ENCODE measurements around the gene CXCL3. TPM values are rescaled to one million over a fixed set of nuclear protein-coding genes. Genes with fewer than 3 reads are reported as not detected.

The CXCL3 gene
- total RNA-seq, 1 experiment from 2014 or later = not detected

GRCh38 chr4:74058048-74058651 is 19.7 kb upstream of the CXCL3 start:
- no peaks in the 10 kb centered on the region for H3K36me3 ChIP-seq
- H3K4me3 ChIP-seq = no peak overlapping the region
- DNase-seq = no peak
- no peaks in the 10 kb centered on the region for H3K27me3 ChIP-seq
- H3K9me3 ChIP-seq = no peaks in the 10 kb centered on the region

- no peak overlapping the region for H3K4me3 ChIP-seq
- no peaks in the 10 kb centered on the region for H3K27me3 ChIP-seq
- no peaks in the 10 kb centered on the region for H3K9me3 ChIP-seq
- H3K36me3 ChIP-seq = no peaks in the 10 kb centered on the region
- DNase-seq = no peak
These were observed 19.1 kb upstream of the CXCL3 start for GRCh38 chr4:74057588-74057987.

- H3K4me3 ChIP-seq = no peak overlapping the region
- no peak for DNase-seq
- H3K27me3 ChIP-seq = no peaks in the 10 kb centered on the region
- no peaks in the 10 kb centered on the region for H3K36me3 ChIP-seq
- H3K9me3 ChIP-seq = no peaks in the 10 kb centered on the region
These were observed 18.5 kb upstream of the CXCL3 start for GRCh38 chr4:74056858-74057562.

DNA sequence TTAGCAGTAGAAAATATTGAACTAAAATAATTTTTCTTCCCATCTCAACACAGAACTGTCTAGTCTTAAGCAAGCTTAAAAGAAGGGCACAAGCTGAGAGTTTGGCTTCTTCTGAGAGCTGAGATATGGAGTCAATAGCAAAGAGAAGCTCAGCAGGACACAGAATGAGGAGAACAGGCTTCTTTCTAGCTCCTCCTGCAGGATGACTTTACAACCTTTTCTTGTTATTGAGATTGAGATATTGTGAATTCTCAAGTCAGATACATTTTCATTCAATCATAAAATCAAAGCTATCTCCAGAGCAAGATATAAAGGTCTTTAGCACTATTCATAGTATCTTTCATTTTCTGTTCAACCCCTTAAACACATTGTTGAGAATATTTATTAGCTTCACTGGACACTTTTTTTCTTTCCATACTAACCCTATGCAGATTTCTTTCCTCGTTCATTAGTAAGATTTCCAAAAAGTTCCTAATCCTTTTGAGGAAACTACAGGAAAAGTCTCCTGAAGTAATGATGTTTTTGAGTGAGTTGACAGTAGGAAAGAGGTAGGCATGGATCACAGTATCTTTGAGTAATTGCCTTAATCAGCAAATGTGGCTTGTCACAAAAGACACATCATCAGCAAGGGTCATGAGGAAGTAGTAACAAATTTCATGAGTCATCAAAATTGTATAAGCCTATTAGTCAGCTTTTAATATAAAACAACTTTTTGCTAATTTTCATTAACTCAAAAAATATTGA is 17.8 kb upstream of the CXCL3 start:
- H3K27me3 ChIP-seq = no peaks in the 10 kb centered on the region
- no peaks in the 10 kb centered on the region for H3K36me3 ChIP-seq
- DNase-seq = no peak
- H3K9me3 ChIP-seq = no peaks in the 10 kb centered on the region
- no peak overlapping the region for H3K4me3 ChIP-seq

DNA sequence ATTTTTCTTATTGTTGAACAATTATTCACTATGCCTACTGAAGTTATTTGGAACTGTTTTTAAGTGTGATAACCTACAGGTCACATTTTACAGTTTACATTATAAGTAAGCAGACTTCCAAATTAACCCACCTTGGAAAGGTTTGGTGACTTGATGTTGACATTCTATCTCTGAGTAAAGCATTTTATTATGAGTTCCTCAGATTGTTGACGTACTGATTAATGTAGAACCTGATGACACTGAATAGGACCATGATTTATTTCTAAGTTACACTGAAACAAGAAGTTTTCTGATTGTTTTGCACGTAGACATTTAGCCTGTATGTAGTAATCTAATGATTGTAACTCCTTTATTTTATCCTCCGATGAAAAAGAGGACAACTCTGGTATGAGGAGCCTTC is 17.0 kb upstream of the CXCL3 start:
- Histone ChIP-seq H3K36me3 (no peaks in the 10 kb centered on the region), H3K27me3 (no peaks in the 10 kb centered on the region), H3K4me3 (no peak overlapping the region), H3K9me3 (no peaks in the 10 kb centered on the region)
- no peak for DNase-seq

DNA sequence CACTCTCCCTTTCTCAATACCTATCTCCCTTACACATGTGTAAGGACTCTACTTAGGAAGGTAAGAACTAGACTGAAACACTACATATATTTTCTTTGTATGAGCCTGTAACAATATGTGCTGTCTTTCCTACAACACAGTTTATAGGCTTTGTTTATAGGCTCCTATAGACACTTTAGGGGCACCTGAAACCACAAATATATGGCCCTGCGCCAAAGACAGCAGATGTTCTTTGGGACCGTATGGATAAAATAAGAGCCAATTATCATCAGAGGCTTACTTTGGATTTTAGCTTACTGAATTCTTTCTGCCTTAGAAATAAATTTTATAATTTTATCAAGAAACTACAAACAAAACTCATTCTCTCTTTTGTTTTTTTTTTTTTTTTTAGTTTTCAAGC is 16.6 kb upstream of the CXCL3 start:
- no peak for DNase-seq
- H3K9me3 ChIP-seq = no peaks in the 10 kb centered on the region
- no peak overlapping the region for H3K4me3 ChIP-seq
- H3K36me3 ChIP-seq = no peaks in the 10 kb centered on the region
- H3K27me3 ChIP-seq = no peaks in the 10 kb centered on the region

DNA sequence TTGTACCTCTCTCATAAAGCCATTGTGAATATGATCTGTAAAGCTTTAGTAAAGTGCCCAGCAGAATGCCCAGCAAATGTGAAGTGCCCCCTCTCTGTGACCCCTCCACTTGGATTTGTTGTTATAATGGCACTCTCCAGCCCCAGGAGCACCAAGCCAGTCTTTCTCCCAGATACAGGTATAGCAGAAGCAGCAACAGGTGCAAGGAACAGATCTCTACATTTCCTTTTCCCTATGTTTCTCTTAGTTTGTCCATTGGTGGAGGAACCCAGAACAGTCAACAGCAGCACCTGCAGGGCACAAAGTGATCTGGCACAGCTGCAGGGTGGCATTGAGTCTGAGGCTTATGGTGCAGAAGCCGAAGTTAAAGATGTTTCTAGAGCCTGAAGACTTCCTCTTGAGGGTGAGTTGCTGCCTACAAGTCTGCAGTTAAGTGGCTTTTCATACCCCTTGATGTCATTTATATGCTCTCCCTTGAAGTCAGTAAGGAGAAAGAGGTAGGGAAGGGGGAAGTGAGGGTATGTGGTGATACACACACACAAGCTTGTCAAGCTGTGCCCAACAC is 16.1 kb upstream of the CXCL3 start:
- Histone ChIP-seq H3K4me3 (no peak overlapping the region), H3K36me3 (no peaks in the 10 kb centered on the region), H3K9me3 (no peaks in the 10 kb centered on the region), H3K27me3 (no peaks in the 10 kb centered on the region)
- DNase-seq = no peak

GRCh38 chr4:74047152-74047551 is 8.7 kb upstream of the CXCL3 start:
- no peak for DNase-seq
- Histone ChIP-seq H3K9me3 (no peaks in the 10 kb centered on the region), H3K36me3 (no peaks in the 10 kb centered on the region), H3K27me3 (no peaks in the 10 kb centered on the region), H3K4me3 (no peak overlapping the region)

- Histone ChIP-seq H3K27me3 (no peaks in the 10 kb centered on the region), H3K4me3 (no peak overlapping the region), H3K9me3 (no peaks in the 10 kb centered on the region), H3K36me3 (no peaks in the 10 kb centered on the region)
- DNase-seq = no peak
These were observed 7.3 kb upstream of the CXCL3 start for GRCh38 chr4:74045772-74046171.

GRCh38 chr4:74045247-74045646 is 6.8 kb upstream of the CXCL3 start:
- no peaks in the 10 kb centered on the region for H3K9me3 ChIP-seq
- DNase-seq = no peak
- H3K36me3 ChIP-seq = no peaks in the 10 kb centered on the region
- no peaks in the 10 kb centered on the region for H3K27me3 ChIP-seq
- no peak overlapping the region for H3K4me3 ChIP-seq

DNA sequence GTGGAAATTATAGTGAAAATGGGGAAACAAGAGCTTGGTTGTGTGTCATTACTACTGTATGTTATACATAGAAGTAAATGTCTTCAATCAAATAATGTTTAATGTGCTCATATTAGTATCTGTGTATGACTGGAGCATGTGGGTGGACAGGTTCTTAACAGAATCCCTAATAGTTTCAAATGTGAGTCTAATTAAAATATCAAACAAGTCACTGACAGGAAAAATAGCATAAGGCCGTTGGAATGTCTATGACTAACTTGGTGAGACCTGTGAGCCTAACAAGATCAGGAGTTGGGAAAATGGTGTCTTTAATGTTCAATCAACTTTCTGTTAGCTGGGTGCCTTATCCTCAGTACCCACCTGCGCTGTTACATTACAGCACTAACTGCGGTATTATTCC is 6.2 kb upstream of the CXCL3 start:
- no peaks in the 10 kb centered on the region for H3K36me3 ChIP-seq
- no peaks in the 10 kb centered on the region for H3K27me3 ChIP-seq
- H3K9me3 ChIP-seq = no peaks in the 10 kb centered on the region
- H3K4me3 ChIP-seq = no peak overlapping the region
- no peak for DNase-seq

DNA sequence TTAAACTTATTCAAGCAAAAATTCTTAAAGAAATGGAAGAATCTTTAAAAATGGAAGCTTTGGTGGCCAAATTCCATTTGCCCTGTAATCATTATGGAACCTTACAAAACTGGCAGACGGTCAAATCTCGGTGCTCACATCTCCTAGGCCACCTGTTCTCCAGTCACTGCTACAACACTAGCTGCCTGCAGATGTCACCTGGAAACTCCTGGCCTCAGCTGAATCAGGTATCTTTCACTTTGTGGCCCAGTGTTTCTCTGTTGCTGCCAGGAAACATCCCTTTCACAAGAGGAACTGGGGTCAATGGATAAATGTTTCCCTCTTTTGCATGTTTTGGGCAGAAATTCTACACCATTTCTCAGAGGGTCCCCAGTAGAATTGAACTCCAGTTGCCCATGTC is 4.2 kb upstream of the CXCL3 start:
- no peaks in the 10 kb centered on the region for H3K36me3 ChIP-seq
- H3K9me3 ChIP-seq = no peaks in the 10 kb centered on the region
- no peak for DNase-seq
- no peak overlapping the region for H3K4me3 ChIP-seq
- H3K27me3 ChIP-seq = no peaks in the 10 kb centered on the region

DNA sequence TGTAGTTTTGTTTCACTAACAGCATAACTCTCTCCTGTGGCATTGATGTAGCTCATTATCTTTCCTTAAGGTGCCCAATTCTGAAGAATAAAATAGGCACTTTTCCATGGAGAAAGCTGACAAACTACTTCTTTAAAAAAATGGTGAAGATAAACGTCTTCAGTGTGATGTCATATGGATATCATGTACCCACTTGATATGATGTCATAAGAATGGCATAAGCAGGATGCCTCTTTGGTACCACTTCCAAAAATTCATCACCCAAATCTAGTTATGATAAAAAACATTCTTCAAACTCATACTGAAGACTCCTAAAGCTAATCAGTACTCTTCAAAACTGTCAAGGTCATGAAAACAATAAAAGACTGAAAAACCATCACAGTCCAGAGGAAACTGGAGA is 2.9 kb upstream of the CXCL3 start:
- no peaks in the 10 kb centered on the region for H3K9me3 ChIP-seq
- no peak for DNase-seq
- H3K4me3 ChIP-seq = no peak overlapping the region
- H3K36me3 ChIP-seq = no peaks in the 10 kb centered on the region
- H3K27me3 ChIP-seq = no peaks in the 10 kb centered on the region

DNA sequence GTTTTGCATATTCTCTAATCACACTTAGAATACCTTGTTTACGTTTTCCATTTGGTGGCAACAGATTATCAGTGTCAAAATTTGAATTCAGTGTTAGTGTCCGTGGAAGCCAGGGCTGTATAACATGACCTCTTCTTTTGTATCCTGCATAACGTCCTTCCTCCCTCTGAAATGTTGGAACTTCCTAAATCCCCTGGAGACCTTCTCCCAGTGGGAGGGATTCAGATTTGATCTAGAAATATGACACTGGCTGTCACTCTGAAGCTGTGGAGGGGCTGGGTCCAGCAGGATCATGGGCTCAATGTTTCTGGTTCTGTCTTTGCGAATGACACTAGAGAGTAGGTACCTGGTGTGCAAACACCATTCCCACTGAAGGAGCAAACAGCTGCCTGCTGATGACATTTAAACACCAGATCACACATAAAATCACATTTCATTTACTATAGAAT is 850 bp upstream of the CXCL3 start:
- Histone ChIP-seq H3K4me3 (peak overlapping the region; percentile 73), H3K9me3 (no peaks in the 10 kb centered on the region), H3K36me3 (no peaks in the 10 kb centered on the region), H3K27me3 (no peaks in the 10 kb centered on the region)
- DNase-seq = no peak

- Histone ChIP-seq H3K36me3 (no peaks in the 10 kb centered on the region), H3K4me3 (peak overlapping the region; percentile 73), H3K27me3 (no peaks in the 10 kb centered on the region), H3K9me3 (no peaks in the 10 kb centered on the region)
- no peak for DNase-seq
These were observed 434 bp downstream of the CXCL3 start for GRCh38 chr4:74038086-74038424.

DNA sequence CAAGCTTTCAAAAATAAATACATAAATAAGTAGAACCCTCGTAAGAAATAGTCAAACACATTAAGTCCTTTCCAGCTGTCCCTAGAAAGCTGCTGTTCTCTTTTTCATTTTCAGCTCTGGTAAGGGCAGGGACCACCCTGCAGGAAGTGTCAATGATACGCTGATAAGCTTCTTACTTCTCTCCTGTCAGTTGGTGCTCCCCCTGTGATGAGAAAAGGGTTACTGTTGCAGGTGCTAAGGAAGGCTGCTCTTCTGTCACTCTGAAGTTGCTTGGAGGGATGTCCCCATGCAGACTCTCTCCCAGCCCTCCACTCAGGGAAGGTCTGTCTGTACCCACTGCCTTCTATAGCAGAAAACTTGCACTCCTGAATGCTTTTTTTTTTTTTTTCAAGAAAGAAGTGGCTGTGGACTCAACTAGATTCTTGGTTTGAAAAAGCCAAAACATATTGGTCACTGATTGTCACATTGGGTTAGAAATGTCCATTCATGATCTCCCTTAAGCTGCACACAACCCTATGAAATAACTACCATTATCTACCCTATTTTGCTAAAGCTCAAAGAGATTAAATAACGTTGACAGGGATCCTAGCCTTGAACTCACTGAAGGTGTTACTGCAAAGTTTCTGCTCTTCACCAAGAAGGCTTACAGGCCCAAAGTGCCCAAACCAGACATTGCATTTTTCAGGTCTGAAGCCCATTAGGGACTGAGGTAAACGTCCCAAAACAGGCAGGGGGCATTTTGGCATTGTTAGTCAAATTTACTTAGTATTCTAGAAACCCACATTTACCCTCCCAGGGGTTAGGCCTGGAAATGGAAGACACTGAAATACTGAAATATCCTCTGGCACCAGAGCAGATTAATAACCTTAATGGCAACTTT is 1.2 kb downstream of the CXCL3 start:
- Histone ChIP-seq H3K4me3 (peak overlapping the region; percentile 73), H3K27me3 (no peaks in the 10 kb centered on the region), H3K36me3 (no peaks in the 10 kb centered on the region), H3K9me3 (no peaks in the 10 kb centered on the region)
- no peak for DNase-seq

GRCh38 chr4:74033739-74034138 is 4.8 kb downstream of the CXCL3 start:
- Histone ChIP-seq H3K36me3 (no peaks in the 10 kb centered on the region), H3K4me3 (no peak overlapping the region), H3K9me3 (no peaks in the 10 kb centered on the region), H3K27me3 (no peaks in the 10 kb centered on the region)
- DNase-seq = no peak

Data from MG63 (cell line).